Mucosa of descending colon (tissue), 3 donors: ENCODE results near the gene C19orf33. TPM values are rescaled to one million over a fixed set of nuclear protein-coding genes. Genes with fewer than 3 reads are reported as not detected.

ENCODE experiments used
- ATAC-seq: fragments of 200-7000 bp; cut with Tn5 transposase; one replicate; pipeline ENCODE4 v1.9.1; 2020; ENCODE audit warnings: mild to moderate bottlenecking, moderate library complexity
- DNase-seq, 3 donors: peaks; one replicate each; pipeline ENCODE4 v3.0.0-alpha.2; 2020
- H3K36me3 ChIP-seq: fragments of 200-600 bp; one replicate; pipeline ENCODE4 v1.8.0; 2021; ENCODE audit warnings: low read depth, mild to moderate bottlenecking
- H3K4me1 ChIP-seq: fragments of 200-600 bp; one replicate; pipeline ENCODE4 v1.8.0; 2021; ENCODE audit warnings: low read depth, mild to moderate bottlenecking
- H3K4me3 ChIP-seq: fragments of 200-600 bp; one replicate; pipeline ENCODE4 v1.8.0; 2021; ENCODE audit warnings: mild to moderate bottlenecking
- H3K9me3 ChIP-seq: fragments of 200-600 bp; one replicate; pipeline ENCODE4 v1.8.0; 2021; ENCODE audit warnings: mild to moderate bottlenecking
- CTCF ChIP-seq: fragments of 200-600 bp; IDR thresholded peaks from one replicate; pipeline ENCODE4 v1.8.0; 2022; ENCODE audit warnings: antibody characterized with exemption, mild to moderate bottlenecking
- intact Hi-C, 2 donors: fragments of 100-400 bp; cut with DNase I in 1 of 2; cut with micrococcal nuclease in 1 of 2; formaldehyde crosslinking; loops; one replicate each; pipeline versions ENCODE4 v1.11.0 to v1.11.1; 2022; cut with DNase I, micrococcal nuclease
- total RNA-seq, 3 donors: library from RNA; stranded (reverse); fragmentation: NEBNext Ultra II Directional in 2 of 3; extraction: Animal tissue kit (Norgen Biotek cat#: 25700) in 2 of 3; gene quantifications; one replicate each; pipeline versions ENCODE4 v1.2.1 to v1.2.4, GENCODE V29; 2021 to 2023
- donor health status: DM: no; HTN: no; CAD: no; lungs with moderate emphysema.
- donor health status: DM: no; HTN: no; CAD: no.
- donor health status: DM: no; HTN: yes; CAD: no.

C19orf33 gene
- total RNA-seq, 3 donors from 2014 or later = 82.5 to 310 (median 235) TPM

- DNase-seq (no peak), ATAC-seq (no peak)
- H3K9me3 ChIP-seq = no peaks in the 10 kb centered on the region
- peaks cover 5% of the 10 kb centered on the region for H3K4me1 ChIP-seq
- TF ChIP-seq CTCF = no peak
- H3K36me3 ChIP-seq = peaks cover 3% of the 10 kb centered on the region
- H3K4me3 ChIP-seq = no peak overlapping the region
- intact Hi-C loops = no loop called here
These were observed 6.9 kb downstream of the C19orf33 start for GRCh38 chr19:38310986-38311385.

GRCh38 chr19:38315657-38316476 is 11.8 kb downstream of the C19orf33 start, which contains the start of gene YIF1B:
Gene YIF1B, minus strand, starts transcription at chr19:38315947. Its CDS starts 30 bp downstream, at chr19:38315917.
- peaks cover 5% of the 10 kb centered on the region for H3K36me3 ChIP-seq
- ATAC-seq (peak; percentile 91), DNase-seq (peak; percentile 97 to 98 (median 97))
- no peaks in the 10 kb centered on the region for H3K9me3 ChIP-seq
- peaks cover 18% of the 10 kb centered on the region for H3K4me1 ChIP-seq
- intact Hi-C loops = no loop called here
- TF ChIP-seq CTCF = no peak
- peak within 1 kb of the TSS; percentile 18 for H3K4me3 ChIP-seq

- intact Hi-C loops = no loop called here
- ATAC-seq (no peak), DNase-seq (no peak)
- TF ChIP-seq CTCF = no peak
- Histone ChIP-seq H3K9me3 (no peaks in the 10 kb centered on the region), H3K36me3 (peaks cover 5% of the 10 kb centered on the region), H3K4me3 (peak overlapping the region; percentile 18), H3K4me1 (peaks cover 18% of the 10 kb centered on the region)
These were observed 12.5 kb downstream of the C19orf33 start for GRCh38 chr19:38316477-38317067.

- peaks cover 5% of the 10 kb centered on the region for H3K36me3 ChIP-seq
- ATAC-seq (no peak), DNase-seq (no peak)
- no peak overlapping the region for H3K4me3 ChIP-seq
- H3K9me3 ChIP-seq = no peaks in the 10 kb centered on the region
- peaks cover 18% of the 10 kb centered on the region for H3K4me1 ChIP-seq
- TF ChIP-seq CTCF = no peak
- intact Hi-C loops = no loop called here
These were observed 13.1 kb downstream of the C19orf33 start for GRCh38 chr19:38317104-38317612.

- ATAC-seq (no peak), DNase-seq (no peak)
- intact Hi-C loops = no loop called here
- TF ChIP-seq CTCF = no peak
- H3K9me3 ChIP-seq = no peaks in the 10 kb centered on the region
- H3K4me3 ChIP-seq = no peak overlapping the region
- peaks cover 5% of the 10 kb centered on the region for H3K36me3 ChIP-seq
- peaks cover 18% of the 10 kb centered on the region for H3K4me1 ChIP-seq
These were observed 14.6 kb downstream of the C19orf33 start for GRCh38 chr19:38318660-38319059.
